Sigmoid colon (tissue), 4 donors: ENCODE results near the gene FAM118B.

Experiments used
- CTCF ChIP-seq, 4 experiments: fragments of 450-650 bp in 3 of 4; fragments of 200-600 bp in 1 of 4; IDR thresholded peaks; one replicate each; pipeline ENCODE4 v1.5.1; 2016 to 2019; ENCODE audit warnings: antibody characterized with exemption in 4 of 4, mild to moderate bottlenecking in 3 of 4, moderate library complexity in 2 of 4
- EP300 ChIP-seq, 4 donors: sonication (generic); formaldehyde crosslinking; IDR thresholded peaks; one replicate each; pipeline ENCODE4 v1.6.1; 2017; ENCODE audit warnings: antibody characterized with exemption in 4 of 4
- POLR2A ChIP-seq, 2 donors: fragments of 450-650 bp; IDR thresholded peaks; one replicate each; pipeline ENCODE4 v1.6.1; 2016; ENCODE audit warnings: antibody characterized with exemption in 2 of 2, mild to moderate bottlenecking in 2 of 2, moderate library complexity in 2 of 2
- POLR2AphosphoS5 ChIP-seq, 4 donors: sonication (generic); formaldehyde crosslinking; IDR thresholded peaks; one replicate each; pipeline ENCODE4 v1.6.1; 2017; ENCODE audit warnings: antibody characterized with exemption in 4 of 4

- TF ChIP-seq CTCF (IDR thresholded peaks at IDR 0.05) (no peak), POLR2A (IDR thresholded peaks at IDR 0.05) (no peak), POLR2AphosphoS5 (IDR thresholded peaks at IDR 0.05) (no peak), EP300 (IDR thresholded peaks at IDR 0.05) (no peak)
These were observed 18.4 kb downstream of the FAM118B start for GRCh38 chr11:126229858-126230540.
